Measurements from ENCODE around the gene PFDN1.

- TF ChIP-seq, protein P1, sequence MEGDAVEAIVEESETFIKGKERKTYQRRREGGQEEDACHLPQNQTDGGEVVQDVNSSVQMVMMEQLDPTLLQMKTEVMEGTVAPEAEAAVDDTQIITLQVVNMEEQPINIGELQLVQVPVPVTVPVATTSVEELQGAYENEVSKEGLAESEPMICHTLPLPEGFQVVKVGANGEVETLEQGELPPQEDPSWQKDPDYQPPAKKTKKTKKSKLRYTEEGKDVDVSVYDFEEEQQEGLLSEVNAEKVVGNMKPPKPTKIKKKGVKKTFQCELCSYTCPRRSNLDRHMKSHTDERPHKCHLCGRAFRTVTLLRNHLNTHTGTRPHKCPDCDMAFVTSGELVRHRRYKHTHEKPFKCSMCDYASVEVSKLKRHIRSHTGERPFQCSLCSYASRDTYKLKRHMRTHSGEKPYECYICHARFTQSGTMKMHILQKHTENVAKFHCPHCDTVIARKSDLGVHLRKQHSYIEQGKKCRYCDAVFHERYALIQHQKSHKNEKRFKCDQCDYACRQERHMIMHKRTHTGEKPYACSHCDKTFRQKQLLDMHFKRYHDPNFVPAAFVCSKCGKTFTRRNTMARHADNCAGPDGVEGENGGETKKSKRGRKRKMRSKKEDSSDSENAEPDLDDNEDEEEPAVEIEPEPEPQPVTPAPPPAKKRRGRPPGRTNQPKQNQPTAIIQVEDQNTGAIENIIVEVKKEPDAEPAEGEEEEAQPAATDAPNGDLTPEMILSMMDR (IDR thresholded peaks at IDR 0.05): no peak
- TF ChIP-seq POLR2A (IDR thresholded peaks at IDR 0.05): no peak
Measured at GRCh38 chr5:140259500-140259899, 43.4 kb downstream of the PFDN1 start.
